Keratinocyte (primary cell): ENCODE results near the gene MTR.

Source experiments
- EZH2 ChIP-seq: IDR thresholded peaks from one replicate; pipeline ENCODE4 v1.6.1; 2012; ENCODE audit warnings: inconsistent platforms, mild to moderate bottlenecking, low read length, moderate library complexity
- TF ChIP-seq, protein P1 (sequence below), 3 experiments: IDR thresholded peaks in 1 of 3; conservative IDR thresholded peaks in 1 of 3; optimal IDR thresholded peaks in 1 of 3; 2 replicates in 2 of 3; 3 replicates in 1 of 3; pipeline versions ENCODE3 to v1.5.1; 2011; ENCODE audit warnings: low read length in 3 of 3, mild to moderate bottlenecking in 3 of 3, moderate library complexity in 2 of 3, control low read depth in 1 of 3, inconsistent platforms in 1 of 3; ENCODE audit not compliant: insufficient read depth in 2 of 3; ENCODE audit errors: extremely low read depth in 1 of 3

DNA sequence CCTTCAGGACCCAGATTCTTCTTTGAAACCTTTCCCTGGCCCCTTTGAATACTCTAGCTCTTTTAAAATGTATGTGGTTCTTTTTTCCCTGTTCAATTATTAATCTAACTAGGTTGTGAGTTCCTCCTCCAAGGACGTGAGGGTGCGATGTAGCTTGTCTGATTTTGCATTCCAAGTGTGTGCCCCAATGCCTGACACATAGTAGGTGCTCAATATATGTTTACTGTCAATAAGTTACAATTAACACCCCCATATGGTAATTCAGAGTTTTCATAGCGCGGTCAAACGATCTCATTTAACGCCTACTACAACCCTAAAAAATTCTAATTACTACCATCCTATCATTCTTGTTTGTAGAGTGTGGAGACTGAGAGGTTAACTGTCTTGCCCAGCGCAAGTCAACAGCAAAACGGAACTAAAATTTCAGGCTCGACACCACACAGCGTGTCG is 482 bp upstream of the MTR start:
- TF ChIP-seq, protein P1, sequence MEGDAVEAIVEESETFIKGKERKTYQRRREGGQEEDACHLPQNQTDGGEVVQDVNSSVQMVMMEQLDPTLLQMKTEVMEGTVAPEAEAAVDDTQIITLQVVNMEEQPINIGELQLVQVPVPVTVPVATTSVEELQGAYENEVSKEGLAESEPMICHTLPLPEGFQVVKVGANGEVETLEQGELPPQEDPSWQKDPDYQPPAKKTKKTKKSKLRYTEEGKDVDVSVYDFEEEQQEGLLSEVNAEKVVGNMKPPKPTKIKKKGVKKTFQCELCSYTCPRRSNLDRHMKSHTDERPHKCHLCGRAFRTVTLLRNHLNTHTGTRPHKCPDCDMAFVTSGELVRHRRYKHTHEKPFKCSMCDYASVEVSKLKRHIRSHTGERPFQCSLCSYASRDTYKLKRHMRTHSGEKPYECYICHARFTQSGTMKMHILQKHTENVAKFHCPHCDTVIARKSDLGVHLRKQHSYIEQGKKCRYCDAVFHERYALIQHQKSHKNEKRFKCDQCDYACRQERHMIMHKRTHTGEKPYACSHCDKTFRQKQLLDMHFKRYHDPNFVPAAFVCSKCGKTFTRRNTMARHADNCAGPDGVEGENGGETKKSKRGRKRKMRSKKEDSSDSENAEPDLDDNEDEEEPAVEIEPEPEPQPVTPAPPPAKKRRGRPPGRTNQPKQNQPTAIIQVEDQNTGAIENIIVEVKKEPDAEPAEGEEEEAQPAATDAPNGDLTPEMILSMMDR (optimal IDR thresholded peaks at IDR 0.05 in 1 of 3, IDR thresholded peaks at IDR 0.05 in 1 of 3, conservative IDR thresholded peaks at IDR 0.05 in 1 of 3; ENCODE audit: extremely low read depth in 1 of 3, insufficient read depth in 2 of 3, low read length in 3 of 3): no peak
- TF ChIP-seq EZH2: no peak
